ENCODE results near the gene PLPPR1.

DNA sequence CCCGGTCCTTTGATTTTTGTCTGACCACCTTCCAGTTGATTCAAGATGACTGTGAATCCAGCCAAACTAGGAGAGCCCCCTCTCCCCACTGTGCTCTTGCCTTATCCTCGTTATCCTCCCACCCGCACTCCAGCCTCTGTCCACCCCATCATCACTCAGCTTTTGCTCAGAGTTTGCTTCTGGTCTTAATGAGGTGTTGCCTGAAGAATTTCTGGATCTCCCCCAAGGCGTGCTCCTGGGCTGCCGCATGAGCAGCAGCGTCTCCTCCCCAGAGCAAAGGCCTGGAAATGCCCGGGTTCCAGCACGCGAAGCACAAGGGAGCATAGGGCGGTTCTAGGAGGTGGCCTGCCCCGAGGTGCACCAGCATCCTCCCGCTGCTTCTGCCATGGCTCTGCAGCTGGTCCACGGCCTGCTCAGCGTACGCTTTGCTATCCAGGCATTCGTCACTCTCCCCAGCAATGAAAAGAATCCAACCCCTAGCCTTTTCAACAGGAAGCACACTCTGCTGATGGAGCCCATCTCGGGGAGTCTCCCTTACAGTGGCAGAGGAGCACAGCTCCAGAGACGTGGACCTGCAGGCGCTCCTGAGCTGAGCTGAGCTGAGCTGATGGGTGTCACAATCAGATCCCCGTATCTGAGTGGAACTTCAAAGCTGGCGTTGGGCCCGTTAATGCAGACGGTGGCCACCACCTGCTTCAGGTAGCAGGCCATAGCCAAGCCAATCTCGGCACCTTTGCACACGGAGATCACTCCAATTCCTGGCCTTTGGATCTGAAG is 305.6 kb downstream of the PLPPR1 start:
- TF ChIP-seq, protein P1, sequence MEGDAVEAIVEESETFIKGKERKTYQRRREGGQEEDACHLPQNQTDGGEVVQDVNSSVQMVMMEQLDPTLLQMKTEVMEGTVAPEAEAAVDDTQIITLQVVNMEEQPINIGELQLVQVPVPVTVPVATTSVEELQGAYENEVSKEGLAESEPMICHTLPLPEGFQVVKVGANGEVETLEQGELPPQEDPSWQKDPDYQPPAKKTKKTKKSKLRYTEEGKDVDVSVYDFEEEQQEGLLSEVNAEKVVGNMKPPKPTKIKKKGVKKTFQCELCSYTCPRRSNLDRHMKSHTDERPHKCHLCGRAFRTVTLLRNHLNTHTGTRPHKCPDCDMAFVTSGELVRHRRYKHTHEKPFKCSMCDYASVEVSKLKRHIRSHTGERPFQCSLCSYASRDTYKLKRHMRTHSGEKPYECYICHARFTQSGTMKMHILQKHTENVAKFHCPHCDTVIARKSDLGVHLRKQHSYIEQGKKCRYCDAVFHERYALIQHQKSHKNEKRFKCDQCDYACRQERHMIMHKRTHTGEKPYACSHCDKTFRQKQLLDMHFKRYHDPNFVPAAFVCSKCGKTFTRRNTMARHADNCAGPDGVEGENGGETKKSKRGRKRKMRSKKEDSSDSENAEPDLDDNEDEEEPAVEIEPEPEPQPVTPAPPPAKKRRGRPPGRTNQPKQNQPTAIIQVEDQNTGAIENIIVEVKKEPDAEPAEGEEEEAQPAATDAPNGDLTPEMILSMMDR (IDR thresholded peaks at IDR 0.05) = no peak
- TF ChIP-seq POLR2A (IDR thresholded peaks at IDR 0.05) = no peak
